Measurements from ENCODE around the gene ORM2.

DNA sequence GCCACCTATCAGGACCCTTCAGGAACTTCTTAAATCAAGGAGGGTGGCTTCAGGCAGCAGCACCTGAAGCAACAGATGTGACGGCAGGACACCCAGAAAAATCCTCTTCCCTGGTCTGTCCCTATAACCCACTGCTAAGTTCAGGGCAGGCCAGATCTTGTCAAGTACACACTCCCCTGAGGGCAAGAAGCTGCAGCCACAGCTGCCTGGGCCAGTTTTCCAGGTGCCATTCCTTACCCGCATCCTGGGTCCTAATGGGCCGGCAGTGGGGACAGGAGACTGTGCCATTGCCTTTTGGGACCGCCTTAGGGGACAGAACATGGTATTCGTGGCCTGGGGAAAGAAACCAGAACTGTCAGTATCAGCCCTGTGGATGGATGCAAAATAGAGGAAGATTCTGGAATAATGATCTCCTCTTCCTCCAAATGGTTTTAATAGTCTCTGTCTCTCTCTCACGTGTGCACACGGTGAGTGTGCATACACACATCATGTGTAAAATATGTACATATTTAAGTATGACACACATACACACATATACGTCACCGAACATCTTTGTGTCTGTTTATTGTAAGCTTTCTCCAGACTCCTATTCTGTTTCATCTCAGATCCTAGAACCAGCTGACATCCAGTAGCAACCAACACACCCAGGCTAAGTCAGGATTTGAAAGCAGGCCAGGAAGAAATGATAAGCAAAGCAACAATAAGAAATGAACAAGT lies 14.0 kb downstream of the ORM2 start:
- TF ChIP-seq, protein P1, sequence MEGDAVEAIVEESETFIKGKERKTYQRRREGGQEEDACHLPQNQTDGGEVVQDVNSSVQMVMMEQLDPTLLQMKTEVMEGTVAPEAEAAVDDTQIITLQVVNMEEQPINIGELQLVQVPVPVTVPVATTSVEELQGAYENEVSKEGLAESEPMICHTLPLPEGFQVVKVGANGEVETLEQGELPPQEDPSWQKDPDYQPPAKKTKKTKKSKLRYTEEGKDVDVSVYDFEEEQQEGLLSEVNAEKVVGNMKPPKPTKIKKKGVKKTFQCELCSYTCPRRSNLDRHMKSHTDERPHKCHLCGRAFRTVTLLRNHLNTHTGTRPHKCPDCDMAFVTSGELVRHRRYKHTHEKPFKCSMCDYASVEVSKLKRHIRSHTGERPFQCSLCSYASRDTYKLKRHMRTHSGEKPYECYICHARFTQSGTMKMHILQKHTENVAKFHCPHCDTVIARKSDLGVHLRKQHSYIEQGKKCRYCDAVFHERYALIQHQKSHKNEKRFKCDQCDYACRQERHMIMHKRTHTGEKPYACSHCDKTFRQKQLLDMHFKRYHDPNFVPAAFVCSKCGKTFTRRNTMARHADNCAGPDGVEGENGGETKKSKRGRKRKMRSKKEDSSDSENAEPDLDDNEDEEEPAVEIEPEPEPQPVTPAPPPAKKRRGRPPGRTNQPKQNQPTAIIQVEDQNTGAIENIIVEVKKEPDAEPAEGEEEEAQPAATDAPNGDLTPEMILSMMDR (IDR thresholded peaks at IDR 0.05) = no peak
- no peak for TF ChIP-seq POLR2A (IDR thresholded peaks at IDR 0.05)
